M059J (cell line): ENCODE data around the gene C6orf89. TPM values are rescaled to one million over a fixed set of nuclear protein-coding genes. Genes with fewer than 3 reads are reported as not detected.
"Not testable (repeated sequence)": the region's sequence is repeated elsewhere in the genome, so short reads cannot be mapped to it uniquely, and the experiment has no call there.

Experiments used
- DNase-seq: peaks from one replicate; pipeline ENCODE4 v3.0.0-alpha.2; 2012; ENCODE audit warnings: low read depth
- total RNA-seq: library from RNA; depleted of rRNA; stranded (reverse); fragments of >200 nt; shearing (Covaris generic); gene quantifications from 2 replicates; pipeline ENCODE4 v1.2.3, GENCODE V29; 2014

The C6orf89 gene
- total RNA-seq, 1 experiment from 2014 or later, result 91.1 TPM

- DNase-seq, result no peak
These were observed 62.0 kb downstream of the C6orf89 start for GRCh38 chr6:36947570-36948351.

- not testable (repeated sequence) for DNase-seq
These were observed 63.3 kb downstream of the C6orf89 start for GRCh38 chr6:36949076-36949475.

- DNase-seq, result peak; percentile 77
These were observed 63.9 kb downstream of the C6orf89 start for GRCh38 chr6:36949636-36950035.

DNA sequence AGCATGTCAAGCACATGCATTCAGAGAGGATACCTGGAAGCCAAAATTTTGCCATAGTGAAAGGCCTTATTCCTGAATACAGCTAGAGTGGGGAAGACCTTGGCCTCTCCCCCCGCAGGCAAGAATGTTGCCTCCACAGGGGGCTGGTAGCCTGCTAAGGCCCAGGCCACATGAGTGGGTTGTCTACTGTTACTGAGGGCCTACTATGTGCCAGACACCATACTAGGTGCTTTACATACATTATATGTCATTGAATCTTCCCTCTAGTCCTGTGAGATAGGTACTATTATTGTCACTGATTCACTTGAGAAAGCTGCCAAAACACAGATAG lies 68.1 kb downstream of the C6orf89 start:
- DNase-seq, result no peak

DNA sequence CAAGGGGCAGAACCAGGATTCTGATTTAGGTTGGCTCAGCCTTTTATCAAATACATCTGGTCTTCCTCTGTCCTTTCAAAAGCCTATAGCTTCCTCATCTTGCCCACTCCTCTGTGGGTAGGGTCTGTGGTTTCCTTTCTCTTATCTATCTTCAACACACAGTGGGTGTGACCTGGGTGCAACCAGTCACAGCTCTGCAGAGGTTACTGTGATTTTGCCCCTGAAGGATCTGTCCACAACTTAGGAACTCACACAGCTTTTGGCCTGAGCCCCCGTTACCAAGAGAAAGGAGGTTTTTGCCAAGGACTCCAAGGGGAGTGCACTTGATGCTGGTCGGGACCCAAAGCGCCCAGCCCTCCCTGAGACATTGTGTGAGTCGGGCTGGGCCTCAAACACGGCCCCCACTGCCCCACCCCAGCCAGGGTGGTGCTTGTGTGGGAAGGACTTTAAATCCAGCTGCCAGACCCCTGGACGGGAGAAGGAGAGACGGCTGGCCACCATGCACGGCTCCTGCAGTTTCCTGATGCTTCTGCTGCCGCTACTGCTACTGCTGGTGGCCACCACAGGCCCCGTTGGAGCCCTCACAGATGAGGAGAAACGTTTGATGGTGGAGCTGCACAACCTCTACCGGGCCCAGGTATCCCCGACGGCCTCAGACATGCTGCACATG lies 68.6 kb downstream of the C6orf89 start, which contains the start of gene PI16:
Gene PI16, plus strand, starts transcription at position 477 of the 670 bp plus-strand sequence. Its CDS starts 23 bp downstream, at position 500.
- DNase-seq, result no peak

DNA sequence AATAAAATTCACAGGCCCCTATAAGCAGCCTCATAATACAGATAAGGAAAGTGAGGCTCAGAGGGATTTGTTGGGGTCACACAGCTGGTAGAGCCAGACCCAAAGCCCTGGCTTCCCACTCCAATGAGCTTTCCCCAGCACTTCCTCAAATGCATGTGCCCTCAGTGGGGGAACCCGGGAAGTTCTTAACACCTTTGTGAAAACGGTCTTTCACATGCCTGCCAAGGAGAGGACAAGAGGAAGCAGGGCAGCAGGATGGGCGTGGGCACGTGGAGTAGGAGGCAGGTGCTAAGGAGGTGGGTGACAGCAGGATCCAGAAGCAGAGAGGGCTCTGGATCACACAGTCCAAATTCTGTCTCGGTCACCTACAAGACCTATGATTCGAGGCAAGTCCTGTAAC lies 69.4 kb downstream of the C6orf89 start:
- DNase-seq, result no peak

GRCh38 chr6:36955671-36956445 lies 70.1 kb downstream of the C6orf89 start:
- peak; percentile 75 for DNase-seq

DNA sequence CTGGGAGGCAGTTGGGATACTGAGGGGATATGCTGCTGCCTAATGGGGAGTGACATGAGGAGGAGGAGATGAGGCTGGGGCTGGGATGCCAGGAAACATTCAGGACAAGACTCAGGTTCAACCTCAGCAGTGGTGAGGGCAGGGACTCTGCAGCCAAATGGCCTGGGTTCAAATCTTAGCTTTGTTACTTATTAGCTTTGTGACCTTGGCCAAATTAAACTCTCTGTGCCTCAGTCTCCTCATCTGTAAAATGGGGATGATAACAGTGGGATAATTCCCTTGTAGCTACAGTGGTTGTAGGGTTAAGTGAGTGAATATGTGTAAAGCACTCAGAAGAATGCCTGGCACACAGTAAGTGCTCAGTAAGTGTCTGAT lies 70.7 kb downstream of the C6orf89 start:
- DNase-seq, result no peak

DNA sequence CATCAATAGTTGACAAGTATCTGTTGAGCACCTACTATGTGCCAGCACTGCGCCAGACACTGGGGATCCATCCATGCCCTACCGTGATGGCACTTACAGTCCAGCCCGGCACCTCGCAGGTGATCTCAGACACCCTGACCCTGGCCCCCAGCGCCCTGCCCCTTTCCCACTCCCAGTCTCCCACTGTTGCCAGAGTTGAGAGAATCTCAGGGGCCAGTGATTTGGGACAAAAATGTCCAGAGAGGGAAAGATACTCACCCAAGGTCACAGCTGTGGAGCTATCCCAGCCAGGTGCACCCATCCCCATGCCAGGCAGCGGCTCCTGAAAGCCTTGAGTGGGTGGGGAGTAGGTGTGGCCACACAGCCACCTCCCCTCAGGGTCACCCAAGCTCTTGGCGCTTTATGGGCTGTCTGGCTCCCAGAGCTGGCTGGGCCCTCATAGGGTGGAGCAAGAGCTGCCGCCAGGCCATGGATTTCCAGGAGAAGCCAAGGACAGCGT lies 72.1 kb downstream of the C6orf89 start:
- DNase-seq, result no peak

- DNase-seq, result no peak
These were observed 73.2 kb downstream of the C6orf89 start for GRCh38 chr6:36958775-36959554.

- DNase-seq, result no peak
These were observed 74.0 kb downstream of the C6orf89 start for GRCh38 chr6:36959555-36960250.

DNA sequence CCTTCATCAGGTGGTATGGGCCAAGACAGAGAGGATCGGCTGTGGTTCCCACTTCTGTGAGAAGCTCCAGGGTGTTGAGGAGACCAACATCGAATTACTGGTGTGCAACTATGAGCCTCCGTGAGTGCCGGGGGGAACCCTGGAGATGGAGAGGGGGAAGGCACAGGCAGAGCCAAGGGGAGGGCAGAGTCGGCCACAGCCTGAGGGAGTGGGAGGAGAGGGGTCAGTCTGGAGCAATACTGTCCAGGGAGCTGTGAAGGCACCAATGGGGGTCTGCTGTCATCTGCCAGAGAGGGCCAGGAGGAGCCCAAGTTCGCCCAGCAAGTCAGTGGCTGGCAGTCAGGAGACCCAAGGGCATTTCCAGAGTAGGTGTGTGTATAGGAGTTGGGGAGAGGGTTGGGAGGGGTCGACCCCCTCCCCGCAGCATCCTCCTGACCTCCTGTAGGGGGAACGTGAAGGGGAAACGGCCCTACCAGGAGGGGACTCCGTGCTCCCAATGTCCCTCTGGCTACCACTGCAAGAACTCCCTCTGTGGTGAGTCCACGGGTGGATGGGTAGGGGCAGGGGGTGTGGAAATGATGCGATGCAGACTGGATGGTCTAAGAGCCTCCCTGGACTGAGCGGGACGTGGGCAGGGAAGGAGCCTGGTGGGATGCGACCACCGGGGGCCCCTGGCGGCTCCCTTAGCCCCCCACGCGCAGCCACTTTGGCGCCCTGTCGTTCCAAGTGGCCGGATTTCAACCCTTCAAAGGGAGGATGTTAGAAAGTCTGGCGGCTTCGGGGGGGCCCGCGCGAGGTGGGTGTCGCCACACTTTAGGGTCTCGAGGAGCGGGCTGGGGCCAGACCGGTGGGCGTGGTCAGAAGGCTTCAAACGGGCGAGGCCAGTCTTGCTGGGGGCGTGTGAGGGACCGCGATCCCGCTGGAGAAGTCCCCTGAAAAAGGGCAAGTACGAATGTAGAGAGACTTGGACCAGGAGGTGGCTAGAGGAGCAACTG lies 76.0 kb downstream of the C6orf89 start:
- DNase-seq, result no peak

DNA sequence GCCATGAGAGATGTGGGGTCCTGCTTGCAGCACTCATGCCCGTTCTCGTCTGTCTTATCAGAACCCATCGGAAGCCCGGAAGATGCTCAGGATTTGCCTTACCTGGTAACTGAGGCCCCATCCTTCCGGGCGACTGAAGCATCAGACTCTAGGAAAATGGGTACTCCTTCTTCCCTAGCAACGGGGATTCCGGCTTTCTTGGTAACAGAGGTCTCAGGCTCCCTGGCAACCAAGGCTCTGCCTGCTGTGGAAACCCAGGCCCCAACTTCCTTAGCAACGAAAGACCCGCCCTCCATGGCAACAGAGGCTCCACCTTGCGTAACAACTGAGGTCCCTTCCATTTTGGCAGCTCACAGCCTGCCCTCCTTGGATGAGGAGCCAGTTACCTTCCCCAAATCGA lies 77.1 kb downstream of the C6orf89 start:
- peak; percentile 65 for DNase-seq

DNA sequence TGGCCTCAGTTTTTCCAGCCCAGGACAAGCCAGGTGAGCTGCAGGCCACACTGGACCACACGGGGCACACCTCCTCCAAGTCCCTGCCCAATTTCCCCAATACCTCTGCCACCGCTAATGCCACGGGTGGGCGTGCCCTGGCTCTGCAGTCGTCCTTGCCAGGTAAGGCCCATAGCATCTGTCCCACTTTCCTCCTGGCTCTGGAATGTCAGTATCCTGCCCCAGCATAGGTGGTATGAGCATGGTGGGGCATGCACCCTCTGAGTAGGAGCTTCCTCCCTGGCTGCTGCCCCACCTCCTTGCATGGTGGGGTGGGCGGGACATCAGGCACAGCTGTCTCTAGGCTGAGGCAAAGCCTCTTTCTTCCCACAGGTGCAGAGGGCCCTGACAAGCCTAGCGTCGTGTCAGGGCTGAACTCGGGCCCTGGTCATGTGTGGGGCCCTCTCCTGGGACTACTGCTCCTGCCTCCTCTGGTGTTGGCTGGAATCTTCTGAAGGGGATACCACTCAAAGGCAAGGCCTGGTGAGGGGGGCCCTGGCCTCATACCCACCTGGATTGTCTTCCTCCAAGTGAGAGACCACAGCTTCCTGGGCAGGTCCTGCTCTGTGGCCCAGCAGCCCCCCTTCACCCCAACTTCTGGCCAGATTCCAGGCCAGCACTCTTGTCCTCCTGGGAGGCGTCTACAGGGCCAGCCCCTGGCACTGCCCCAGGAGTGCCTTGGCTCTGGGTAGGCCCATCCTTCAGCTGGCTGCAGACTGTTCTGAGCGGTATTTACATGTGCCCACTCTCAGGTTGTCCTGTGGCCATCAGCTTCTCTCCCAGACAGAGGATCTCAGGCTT lies 77.9 kb downstream of the C6orf89 start:
- DNase-seq, result no peak

- DNase-seq, result no peak
These were observed 78.6 kb downstream of the C6orf89 start for GRCh38 chr6:36964349-36964748.

DNA sequence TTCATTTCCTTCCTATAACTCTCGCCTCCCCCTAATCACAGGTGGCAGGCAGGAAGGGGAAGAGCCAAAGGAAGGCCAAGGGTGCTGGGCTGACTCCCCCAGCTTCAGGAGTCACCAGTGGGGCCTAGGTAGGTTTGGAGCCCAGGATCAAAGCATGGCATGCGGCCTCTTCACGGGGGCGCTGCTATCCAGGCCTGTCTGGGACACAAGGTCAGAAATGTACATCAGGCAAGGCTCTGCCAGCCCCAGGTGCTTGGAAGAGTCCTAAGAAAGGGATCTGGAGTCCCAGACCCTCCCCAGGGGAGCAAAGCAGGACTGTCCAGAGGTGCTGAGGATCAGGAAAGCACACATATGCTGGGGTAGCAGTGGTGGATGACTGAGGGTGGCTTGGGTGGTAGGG lies 79.2 kb downstream of the C6orf89 start:
- no peak for DNase-seq

DNA sequence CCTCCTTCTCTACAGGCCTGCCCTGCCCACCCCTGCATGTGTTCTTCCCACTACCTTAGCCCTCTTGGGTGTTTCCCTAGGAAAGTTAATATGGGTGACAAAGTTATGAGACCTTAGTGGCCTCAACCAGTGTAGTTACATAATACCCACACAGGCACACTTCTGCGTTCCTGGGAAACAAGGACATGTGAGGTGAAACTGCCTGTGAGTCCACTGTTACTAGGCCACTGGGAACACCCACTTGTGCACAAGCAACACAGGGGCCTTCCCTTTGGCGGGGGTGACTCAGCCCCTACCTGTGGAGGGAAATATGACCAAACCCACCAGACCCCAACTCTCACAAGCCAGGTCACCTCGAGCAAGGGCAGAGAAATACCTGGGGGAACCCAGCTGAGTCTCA lies 81.5 kb downstream of the C6orf89 start:
- no peak for DNase-seq

DNA sequence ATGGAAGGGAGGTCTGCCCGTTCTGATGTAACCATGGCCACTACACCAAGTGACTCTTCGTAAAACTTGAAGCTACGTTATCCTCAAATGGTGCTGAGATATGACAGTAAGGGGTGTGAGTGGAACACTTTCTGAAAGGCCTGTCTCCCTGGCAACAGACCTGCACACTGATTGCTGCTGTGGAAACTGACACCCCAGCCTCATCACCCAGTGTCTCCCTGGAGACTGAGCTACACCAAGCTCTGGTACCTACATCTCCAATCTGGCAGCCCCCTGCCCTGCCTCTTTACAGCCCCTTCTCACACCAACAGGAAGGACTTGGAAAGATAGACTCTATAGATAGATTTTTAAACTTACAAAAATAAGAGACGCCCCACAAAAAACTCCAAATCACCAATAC lies 82.0 kb downstream of the C6orf89 start:
- DNase-seq, result no peak
